IMR-90 (cell line): ENCODE data around the gene ELP4. TPM values are rescaled to one million over a fixed set of nuclear protein-coding genes. Genes with fewer than 3 reads are reported as not detected.

Source experiments
- ATAC-seq: fragments of 200-7000 bp; cut with Tn5 transposase; 2 replicates; pipeline ENCODE4 v1.9.1; 2020; ENCODE audit warnings: low read depth, mild to moderate bottlenecking, moderate library complexity
- BruUV-seq: library from RNA; stranded (reverse); fragments of 400-500 nt; replicated peaks from 2 replicates; lab custom pipeline; 2021; lab: Mats Ljungman, UMichigan
- CTCF ChIA-PET: fragments of 300-600 bp; formaldehyde crosslinking; extraction: SDS; loops from one replicate; lab custom pipeline; 2021; ENCODE audit warnings: antibody characterized with exemption; lab: Yijun Ruan, JAX
- POLR2A ChIA-PET: fragments of 300-600 bp; sonication (Branson Sonifier 250); formaldehyde crosslinking; loops from one replicate; lab custom pipeline; 2022; ENCODE audit warnings: antibody characterized with exemption; ENCODE audit not compliant: unreplicated experiment; lab: Charles Lee
- DNase-seq: peaks from one replicate; pipeline ENCODE4 v3.0.0; 2013
- H2AFZ ChIP-seq: replicated peaks from 2 replicates; pipeline ENCODE3; 2013; ENCODE audit warnings: low read length, mild to moderate bottlenecking; ENCODE audit not compliant: poor library complexity
- H2AK5ac ChIP-seq: 2 replicates; pipeline ENCODE4 v1.6.1; 2013; ENCODE audit warnings: low read depth, low read length, inconsistent platforms
- H2AK9ac ChIP-seq: replicated peaks from 2 replicates; pipeline ENCODE3; 2013; ENCODE audit warnings: mild to moderate bottlenecking, low read depth, low read length, moderate library complexity; ENCODE audit not compliant: poor library complexity
- H2BK120ac ChIP-seq: 2 replicates; pipeline ENCODE4 v1.6.1; 2013; ENCODE audit warnings: low read depth, low read length, inconsistent platforms
- H2BK15ac ChIP-seq: 3 replicates; pipeline ENCODE4 v1.6.1; 2013; ENCODE audit warnings: low read depth, low read length, inconsistent platforms
- H2BK20ac ChIP-seq: 2 replicates; pipeline ENCODE4 v1.6.1; 2013; ENCODE audit warnings: low read depth, mild to moderate bottlenecking, inconsistent platforms, low read length, moderate library complexity
- H2BK5ac ChIP-seq: 2 replicates; pipeline ENCODE4 v1.6.1; 2013; ENCODE audit warnings: mild to moderate bottlenecking, low read depth, low read length, inconsistent platforms; ENCODE audit not compliant: poor library complexity, severe bottlenecking
- H3K14ac ChIP-seq: replicated peaks from 2 replicates; pipeline ENCODE4 v1.6.1; 2013; ENCODE audit warnings: low read depth, low read length, inconsistent platforms
- H3K18ac ChIP-seq: 2 replicates; pipeline ENCODE4 v1.6.1; 2013; ENCODE audit warnings: low read depth, low read length, control low read depth
- H3K23ac ChIP-seq: 2 replicates; pipeline ENCODE4 v1.6.1; 2013; ENCODE audit warnings: low read depth, low read length, inconsistent platforms
- H3K27ac ChIP-seq: 2 replicates; pipeline ENCODE4 v1.5.1; 2013; ENCODE audit warnings: mild to moderate bottlenecking, control low read depth, low read length; ENCODE audit not compliant: insufficient read depth
- H3K27me3 ChIP-seq: 2 replicates; pipeline ENCODE4 v1.6.1; 2013; ENCODE audit warnings: low read length; ENCODE audit not compliant: control insufficient read depth, insufficient read depth
- H3K36me3 ChIP-seq: 2 replicates; pipeline ENCODE4 v1.6.1; 2013; ENCODE audit warnings: low read length, mixed read lengths; ENCODE audit not compliant: control insufficient read depth, insufficient read depth
- H3K4ac ChIP-seq: 2 replicates; pipeline ENCODE4 v1.6.1; 2013; ENCODE audit warnings: low read depth, low read length, inconsistent platforms
- H3K4me1 ChIP-seq: 2 replicates; pipeline ENCODE4 v1.6.1; 2013; ENCODE audit warnings: low read length, mixed read lengths; ENCODE audit not compliant: control insufficient read depth, insufficient read depth
- H3K4me2 ChIP-seq: 2 replicates; pipeline ENCODE4 v1.6.1; 2013; ENCODE audit warnings: low read depth, mild to moderate bottlenecking, control low read depth, low read length, moderate library complexity
- H3K4me3 ChIP-seq: 2 replicates; pipeline ENCODE4 v1.5.1; 2013; ENCODE audit warnings: low read depth, mild to moderate bottlenecking, control low read depth, low read length, moderate library complexity; ENCODE audit not compliant: insufficient read depth
- H3K56ac ChIP-seq: 2 replicates; pipeline ENCODE4 v1.6.1; 2013; ENCODE audit warnings: low read length, inconsistent platforms; ENCODE audit not compliant: insufficient read depth; ENCODE audit errors: extremely low read depth
- H3K79me1 ChIP-seq, 2 experiments: 2 replicates each; pipeline ENCODE4 v1.6.1; 2013; ENCODE audit warnings: low read length in 2 of 2, inconsistent platforms in 1 of 2, low read depth in 1 of 2
- H3K9ac ChIP-seq: 2 replicates; pipeline ENCODE4 v1.6.1; 2013; ENCODE audit warnings: low read depth, low read length, control low read depth
- H3K9me1 ChIP-seq: 2 replicates; pipeline ENCODE4 v1.6.1; 2013; ENCODE audit warnings: low read length, inconsistent platforms; ENCODE audit not compliant: insufficient read depth
- H3K9me3 ChIP-seq: 2 replicates; pipeline ENCODE4 v1.6.1; 2013; ENCODE audit warnings: low read length; ENCODE audit not compliant: control insufficient read depth, insufficient read depth
- H4K20me1 ChIP-seq: 2 replicates; pipeline ENCODE4 v1.6.1; 2013; ENCODE audit warnings: low read length, inconsistent platforms; ENCODE audit not compliant: insufficient read depth
- H4K5ac ChIP-seq: 2 replicates; pipeline ENCODE4 v1.6.1; 2013; ENCODE audit warnings: mild to moderate bottlenecking, low read depth, low read length, control low read depth
- H4K8ac ChIP-seq, 2 experiments: 2 replicates each; pipeline ENCODE4 v1.6.1; 2013; ENCODE audit warnings: low read depth in 2 of 2, low read length in 2 of 2, control low read depth in 1 of 2, inconsistent platforms in 1 of 2
- H4K91ac ChIP-seq: 2 replicates; pipeline ENCODE4 v1.6.1; 2013; ENCODE audit warnings: low read depth, low read length, inconsistent platforms; ENCODE audit not compliant: insufficient read depth
- BHLHE40 ChIP-seq: fragments of 150-350 bp; IDR thresholded peaks from 2 replicates; pipeline ENCODE4 v1.6.1; 2016; ENCODE audit warnings: mild to moderate bottlenecking, low read depth, low read length
- CHD1 ChIP-seq: IDR thresholded peaks from 2 replicates; pipeline ENCODE4 v1.6.1; 2012; ENCODE audit warnings: low read depth, low read length, improper control_type of control experiment
- ELK1 ChIP-seq: fragments of 150-350 bp; IDR thresholded peaks from 2 replicates; pipeline ENCODE4 v1.6.1; 2016; ENCODE audit warnings: low read depth, mild to moderate bottlenecking, low read length, moderate library complexity, borderline replicate concordance
- FOS ChIP-seq: fragments of 150-350 bp; IDR thresholded peaks from 2 replicates; pipeline ENCODE4 v1.6.1; 2016; ENCODE audit warnings: low read depth, low read length
- MAFK ChIP-seq: IDR thresholded peaks from 2 replicates; pipeline ENCODE4 v1.6.1; 2012; ENCODE audit warnings: low read depth, low read length, improper control_type of control experiment
- MAZ ChIP-seq: IDR thresholded peaks from 2 replicates; pipeline ENCODE4 v1.6.1; 2012; ENCODE audit warnings: low read depth, mild to moderate bottlenecking, low read length, improper control_type of control experiment, moderate library complexity, borderline replicate concordance
- MXI1 ChIP-seq: IDR thresholded peaks from 2 replicates; pipeline ENCODE4 v1.6.1; 2012; ENCODE audit warnings: low read depth, mild to moderate bottlenecking, low read length, moderate library complexity, borderline replicate concordance
- NFE2L2 ChIP-seq: fragments of 150-350 bp; IDR thresholded peaks from 2 replicates; pipeline ENCODE4 v1.6.1; 2016; ENCODE audit warnings: low read depth, mild to moderate bottlenecking, low read length
- POLR2A ChIP-seq: IDR thresholded peaks from 2 replicates; pipeline ENCODE4 v1.6.1; 2012; ENCODE audit warnings: mild to moderate bottlenecking, low read depth, low read length
- RAD21 ChIP-seq: IDR thresholded peaks from 2 replicates; pipeline ENCODE4 v1.6.1; 2012; ENCODE audit warnings: low read length, improper control_type of control experiment
- RCOR1 ChIP-seq: IDR thresholded peaks from 2 replicates; pipeline ENCODE4 v1.6.1; 2012; ENCODE audit warnings: mild to moderate bottlenecking, low read length, improper control_type of control experiment; ENCODE audit not compliant: insufficient replicate concordance
- RFX5 ChIP-seq: IDR thresholded peaks from 2 replicates; pipeline ENCODE4 v1.8.0; 2012; ENCODE audit warnings: low read depth, mild to moderate bottlenecking, low read length, moderate library complexity
- WGBS, 2 experiments: methylation state at CpG; one replicate each; pipeline versions ENCODE4 v1.1.5 to v1.1.7; 2013; ENCODE audit warnings: missing lambda C conversion rate in 2 of 2; ENCODE audit not compliant: insufficient read length in 1 of 2; ENCODE audit errors: extremely low coverage in 2 of 2; 5-methylcytosine and 5-hydroxymethylcytosine counted together
- dilution Hi-C: fragments of 300-500 bp; cut with HindIII; formaldehyde crosslinking; loops from one replicate; pipeline ENCODE4 v1.14.3; 2018; ENCODE audit warnings: low sequenced_read_pairs; ENCODE audit not compliant: unreplicated experiment
- in situ Hi-C: fragments of 300-500 bp; cut with MboI; formaldehyde crosslinking; loops from 3 replicates; pipeline ENCODE4 v1.14.3; 2019; ENCODE audit warnings: low sequenced_read_pairs, inconsistent platforms, mixed read lengths
- intact Hi-C: fragments of 100-400 bp; cut with micrococcal nuclease; formaldehyde crosslinking; loops from 2 replicates; pipeline ENCODE4 v1.10.0; 2022
- polyA plus RNA-seq, 3 experiments: library from polyadenylated mRNA; depleted of rRNA; stranded (reverse); fragments of >200 nt; gene quantifications; 2 replicates each; pipeline ENCODE4 v1.2.3, GENCODE V29; 2012; ENCODE audit warnings: low replicate concordance in 1 of 3
- total RNA-seq: library from RNA; depleted of rRNA; stranded (reverse); fragments of >200 nt; gene quantifications from 2 replicates; pipeline ENCODE4 v1.2.3, GENCODE V29; 2012

Gene ELP4
- total and polyA plus RNA-seq, 2 of the 4 experiments (the other 2 are of a cell fraction), result 8.4 to 20.4 TPM

GRCh38 chr11:31757260-31757835 is 247.8 kb downstream of the ELP4 start:
- CTCF ChIA-PET, result interaction anchor here (0.9 kb wide), 1 partner anchor 10 kb away, joined by 7 read pairs; no protein-coding TSS in a partner anchor
- Histone ChIP-seq H2BK120ac (no peak overlapping the region), H3K4me3 (no peak overlapping the region), H2BK20ac (no peak overlapping the region), H3K4me2 (no peak overlapping the region), H3K27me3 (no peaks in the 10 kb centered on the region), H3K4ac (no peak overlapping the region), H2AK9ac (no peak overlapping the region), H3K27ac (no peak overlapping the region), H2BK5ac (no peak overlapping the region), H3K14ac (no peak overlapping the region), H3K9me1 (no peaks in the 10 kb centered on the region), H4K8ac (no peak overlapping the region), H4K20me1 (no peaks in the 10 kb centered on the region), H2BK15ac (no peak overlapping the region), H3K4me1 (no peaks in the 10 kb centered on the region), H3K18ac (no peak overlapping the region), H3K9ac (no peak overlapping the region), H4K91ac (no peak overlapping the region), H3K23ac (no peak overlapping the region; the same call in 1 of the 2 replicates), H4K5ac (no peak overlapping the region), H3K9me3 (no peaks in the 10 kb centered on the region), H3K79me1 (no peaks in the 10 kb centered on the region), H2AK5ac (no peak overlapping the region), H2AFZ (no peak overlapping the region), H3K56ac (no peak overlapping the region), H3K36me3 (no peaks in the 10 kb centered on the region)
- no TSS peak for BruUV-seq
- ATAC-seq (no peak), DNase-seq (no peak)
- dilution Hi-C loops (no loop called here), in situ Hi-C loops (no loop called here), intact Hi-C loops (no loop called here)
- no CpG with 5 or more reads among the region's 3 CpGs for WGBS, 2 experiments
- POLR2A ChIA-PET, result no interaction called here
- TF ChIP-seq RFX5, result no peak
- no peak for TF ChIP-seq RAD21
- TF ChIP-seq BHLHE40, result no peak
- TF ChIP-seq MXI1, result no peak
- no peak for TF ChIP-seq NFE2L2
- no peak for TF ChIP-seq POLR2A
- no peak for TF ChIP-seq MAFK
- TF ChIP-seq CHD1, result no peak
- TF ChIP-seq MAZ, result no peak
- no peak for TF ChIP-seq RCOR1
- no peak for TF ChIP-seq ELK1
- no peak for TF ChIP-seq FOS
